ENCODE results near the gene GRIA3. TPM values are rescaled to one million over a fixed set of nuclear protein-coding genes. Genes with fewer than 3 reads are reported as not detected.

GRIA3 gene
- total RNA-seq, 1 experiment from 2014 or later, result not detected

- CTCF ChIA-PET, result no interaction called here
- no peaks in the 10 kb centered on the region for H3K79me2 ChIP-seq (ENCODE audit: insufficient read depth, low read length)
- TF ChIP-seq REST (IDR thresholded peaks at IDR 0.05; ENCODE audit: low read depth) (no peak), SIN3A (IDR thresholded peaks at IDR 0.05; ENCODE audit: low read depth) (no peak), ZBTB33 (IDR thresholded peaks at IDR 0.05; ENCODE audit: extremely low read depth, insufficient replicate concordance, low read length) (no peak), FOSL1 (IDR thresholded peaks at IDR 0.05; ENCODE audit: low read depth) (no peak), ZFX (IDR thresholded peaks at IDR 0.05) (no peak), SRF (IDR thresholded peaks at IDR 0.05; ENCODE audit: low read depth) (no peak), SP1 (IDR thresholded peaks at IDR 0.05; ENCODE audit: low read depth) (no peak), EZH2 (IDR thresholded peaks at IDR 0.05) (no peak), EZH2phosphoT487 (IDR thresholded peaks at IDR 0.05; ENCODE audit: borderline replicate concordance) (no peak), POLR2AphosphoS5 (IDR thresholded peaks at IDR 0.05; ENCODE audit: low read depth, low read length) (no peak), CTCF (IDR thresholded peaks at IDR 0.05 in 2 of 3, conservative IDR thresholded peaks at IDR 0.05 in 1 of 3; ENCODE audit: borderline replicate concordance in 1 of 3, insufficient read depth in 1 of 3, low read depth in 2 of 3, low read length in 2 of 3) (no peak), ELF1 (IDR thresholded peaks at IDR 0.05; ENCODE audit: borderline replicate concordance, low read depth) (no peak), TCF7L2 (IDR thresholded peaks at IDR 0.05; ENCODE audit: borderline replicate concordance, extremely low read depth, insufficient read depth, insufficient read length) (no peak)
- TF ChIP-seq, protein P1, sequence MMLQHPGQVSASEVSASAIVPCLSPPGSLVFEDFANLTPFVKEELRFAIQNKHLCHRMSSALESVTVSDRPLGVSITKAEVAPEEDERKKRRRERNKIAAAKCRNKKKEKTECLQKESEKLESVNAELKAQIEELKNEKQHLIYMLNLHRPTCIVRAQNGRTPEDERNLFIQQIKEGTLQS (IDR thresholded peaks at IDR 0.05), result no peak
- TF ChIP-seq, protein P2, sequence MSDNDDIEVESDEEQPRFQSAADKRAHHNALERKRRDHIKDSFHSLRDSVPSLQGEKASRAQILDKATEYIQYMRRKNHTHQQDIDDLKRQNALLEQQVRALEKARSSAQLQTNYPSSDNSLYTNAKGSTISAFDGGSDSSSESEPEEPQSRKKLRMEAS (IDR thresholded peaks at IDR 0.05), result no peak
- H3K9ac ChIP-seq (ENCODE audit: low read length), result no peak overlapping the region
- H3K27me3 ChIP-seq (ENCODE audit: insufficient read depth, low read length), result no peaks in the 10 kb centered on the region
- ATAC-seq (no peak), DNase-seq (ENCODE audit: low read depth, low spot score) (no peak)
- H3K4me1 ChIP-seq (ENCODE audit: control insufficient read depth in 1 of 2, insufficient read depth in 2 of 2, low read length in 2 of 2), result no peaks in the 10 kb centered on the region
- H3K27ac ChIP-seq (ENCODE audit: low read depth, low read length), result no peak overlapping the region
- no peaks in the 10 kb centered on the region for H3K36me3 ChIP-seq (ENCODE audit: control insufficient read depth in 1 of 2, insufficient read depth in 2 of 2, low read length in 2 of 2)
- no peaks in the 10 kb centered on the region for H3K9me3 ChIP-seq (ENCODE audit: control insufficient read depth in 1 of 2, insufficient read depth in 1 of 2, low read depth in 1 of 2, low read length in 2 of 2)
- H3K4me3 ChIP-seq (replicated peaks in 1 of 2; ENCODE audit: low read depth in 1 of 2, low read length in 2 of 2), result no peak overlapping the region
- H4K20me1 ChIP-seq (ENCODE audit: insufficient read depth), result no peaks in the 10 kb centered on the region
- RAD21 ChIA-PET (ENCODE audit: low non-redundant PET in 1 of 2, low total read pairs in 2 of 2, uncharacterized antibody in 2 of 2, unreplicated experiment in 2 of 2), result no interaction called here
- no TSS peak for BruUV-seq (replicated peaks)
- intact Hi-C loops (cut with micrococcal nuclease), result no loop called here
- H3K9me2 ChIP-seq (ENCODE audit: insufficient read depth), result no peaks in the 10 kb centered on the region
- no peak overlapping the region for H3K4me2 ChIP-seq (ENCODE audit: low read length)
- POLR2A ChIA-PET, result no interaction called here
- no peak overlapping the region for H2AFZ ChIP-seq (ENCODE audit: low read depth, low read length, poor library complexity, severe bottlenecking)
Measured at GRCh38 chrX:123340696-123341095, 156.6 kb downstream of the GRIA3 start.
